Measurements from ENCODE around the gene CCDC38.

CCDC38 gene

DNA sequence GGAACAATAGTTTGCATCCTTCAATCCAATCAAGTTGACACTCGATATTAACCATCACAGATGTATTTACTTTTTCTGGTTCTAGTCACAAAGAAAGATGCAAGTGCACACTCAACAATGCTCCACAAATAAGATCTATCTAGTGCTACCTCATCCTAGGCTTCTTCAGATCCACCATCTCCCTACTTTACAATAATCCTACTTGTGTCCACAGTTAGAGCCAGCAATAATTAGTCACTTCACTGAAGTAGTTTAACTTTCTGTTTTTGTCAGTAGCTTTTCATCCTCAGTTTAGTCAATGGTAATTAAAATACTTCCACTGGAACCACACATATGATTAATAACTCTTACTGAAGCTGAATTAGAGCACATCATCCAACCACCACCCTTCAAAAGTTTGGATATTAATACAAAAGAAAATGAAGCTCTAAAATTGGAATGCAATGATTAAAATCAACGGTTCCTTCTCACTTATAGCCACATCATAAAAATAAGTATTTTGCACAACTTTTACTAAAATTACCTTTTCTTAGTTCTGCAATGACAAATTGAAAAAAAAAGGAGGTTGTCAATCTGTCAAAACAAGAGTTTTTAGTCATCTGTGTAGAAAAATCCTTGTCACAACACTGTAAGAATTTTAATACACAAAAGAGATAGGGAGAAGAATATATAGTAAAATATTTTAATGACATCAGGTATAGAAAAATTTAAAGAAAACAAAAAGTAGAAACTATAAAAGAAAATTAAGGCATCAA lies 111.9 kb downstream of the CCDC38 start:
- no peak for DNase-seq

DNA sequence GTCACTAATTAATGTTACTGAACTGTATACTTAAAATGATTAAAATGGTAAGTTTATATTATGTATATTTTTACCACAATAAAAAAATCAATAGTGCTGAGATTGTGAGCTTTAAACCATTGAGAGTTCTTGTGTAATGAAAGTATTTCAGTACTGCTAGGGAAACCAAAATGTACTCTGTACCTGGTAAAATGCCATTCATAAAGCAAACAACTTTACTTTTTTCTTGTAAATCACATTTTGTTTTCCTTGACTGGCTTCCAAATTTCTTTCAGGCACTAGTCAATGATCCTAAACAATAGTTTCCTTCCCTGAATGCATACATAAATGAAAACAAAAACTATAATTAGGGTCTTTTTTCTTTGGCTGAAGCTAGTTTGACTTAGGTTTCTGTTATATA lies 113.0 kb downstream of the CCDC38 start:
- no peak for DNase-seq

DNA sequence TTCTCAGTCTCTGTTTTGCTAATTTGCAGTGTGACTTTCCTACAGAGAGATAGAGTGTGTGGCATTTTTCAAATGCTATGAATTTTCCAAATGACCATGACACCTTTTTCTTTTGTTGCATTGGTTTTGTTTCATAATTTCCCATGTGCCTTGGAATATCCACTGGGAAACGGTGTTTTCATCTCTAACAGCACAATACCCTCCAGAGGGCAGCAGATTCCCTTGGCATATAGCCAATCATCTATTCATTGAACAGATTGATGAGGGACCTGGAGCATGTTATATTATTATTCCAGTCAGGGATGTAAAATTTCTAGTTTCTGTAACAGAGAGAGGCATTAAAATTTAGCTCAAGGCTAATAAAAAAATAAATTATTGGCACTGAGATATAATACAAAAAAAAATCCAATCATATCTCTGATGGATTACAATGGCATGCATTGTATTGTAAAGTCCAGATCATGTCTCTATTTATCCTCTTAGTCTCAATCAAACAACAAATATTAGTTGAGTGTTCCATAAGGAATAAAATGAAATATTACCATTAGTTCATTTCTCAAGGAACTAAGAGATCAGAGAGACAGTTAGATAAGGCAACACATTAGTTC lies 122.2 kb downstream of the CCDC38 start:
- no peak for DNase-seq

Measured in NCI-H226 (cell line).